WTC11 (cell line): ENCODE results near the gene CLEC16A. TPM values are rescaled to one million over a fixed set of nuclear protein-coding genes. Genes with fewer than 3 reads are reported as not detected.

Experiments
- ATAC-seq: fragments of 200-7000 bp; cut with Tn5 transposase; 2 replicates; pipeline ENCODE4 v1.10.0; 2021; ENCODE audit warnings: mild to moderate bottlenecking, moderate library complexity
- CTCF ChIA-PET: fragments of 300-600 bp; sonication (Branson Sonifier 250); formaldehyde crosslinking; loops from one replicate; lab custom pipeline; 2021; ENCODE audit warnings: antibody characterized with exemption; lab: Charles Lee
- POLR2A ChIA-PET: fragments of 350-600 bp; sonication (Branson Sonifier 250); formaldehyde crosslinking; loops from one replicate; lab custom pipeline; 2021; ENCODE audit warnings: antibody characterized with exemption; lab: Charles Lee
- DNase-seq: peaks from one replicate; pipeline ENCODE4 v3.0.0; 2021; ENCODE audit warnings: low spot score
- H3K27ac Mint-ChIP-seq: 2 replicates; pipeline ENCODE4 v1.8.0; 2021; ENCODE audit warnings: mixed read lengths
- H3K27me3 Mint-ChIP-seq: 2 replicates; pipeline ENCODE4 v1.8.0; 2021; ENCODE audit warnings: low read depth, mild to moderate bottlenecking, moderate library complexity, mixed read lengths
- H3K36me3 Mint-ChIP-seq: 2 replicates; pipeline ENCODE4 v1.8.0; 2021; ENCODE audit warnings: mixed read lengths
- H3K4me1 Mint-ChIP-seq: 2 replicates; pipeline ENCODE4 v1.8.0; 2022; ENCODE audit warnings: mixed read lengths
- H3K4me3 Mint-ChIP-seq: 2 replicates; pipeline ENCODE4 v1.8.0; 2021; ENCODE audit warnings: mild to moderate bottlenecking, moderate library complexity, mixed read lengths
- H3K9me3 Mint-ChIP-seq: 2 replicates; pipeline ENCODE4 v1.8.0; 2021; ENCODE audit warnings: mixed read lengths
- EMX1 ChIP-seq: fragments of 250-450 bp; sonication (Bioruptor Pico); IDR thresholded peaks from 2 replicates; pipeline ENCODE4 v1.8.0; 2021; ENCODE audit warnings: mild to moderate bottlenecking
- ETV6 ChIP-seq: sonication (generic); formaldehyde crosslinking; IDR thresholded peaks from 2 replicates; pipeline ENCODE4 v1.8.1; 2022; ENCODE audit warnings: mild to moderate bottlenecking, missing genetic modification reagents
- FOXJ3 ChIP-seq: sonication (generic); formaldehyde crosslinking; IDR thresholded peaks from 2 replicates; pipeline ENCODE4 v1.9.0; 2021; ENCODE audit warnings: missing genetic modification reagents, mild to moderate bottlenecking, borderline replicate concordance
- FOXK1 ChIP-seq: sonication (generic); formaldehyde crosslinking; IDR thresholded peaks from 2 replicates; pipeline ENCODE4 v1.8.0; 2022; ENCODE audit warnings: mild to moderate bottlenecking, moderate library complexity, missing genetic modification reagents
- FOXP1 ChIP-seq: sonication (generic); formaldehyde crosslinking; IDR thresholded peaks from 2 replicates; pipeline ENCODE4 v1.8.0; 2022; ENCODE audit warnings: missing genetic modification reagents, mild to moderate bottlenecking, moderate library complexity, borderline replicate concordance
- FOXP4 ChIP-seq: sonication (generic); formaldehyde crosslinking; IDR thresholded peaks from 2 replicates; pipeline ENCODE4 v1.8.0; 2022; ENCODE audit warnings: mild to moderate bottlenecking, missing genetic modification reagents
- GABPB1 ChIP-seq: sonication (generic); formaldehyde crosslinking; IDR thresholded peaks from 2 replicates; pipeline ENCODE4 v1.8.1; 2023; ENCODE audit warnings: mild to moderate bottlenecking, missing genetic modification reagents
- GRHL2 ChIP-seq: fragments of 250-450 bp; sonication (Bioruptor Pico); IDR thresholded peaks from 2 replicates; pipeline ENCODE4 v1.8.0; 2022; ENCODE audit warnings: mild to moderate bottlenecking, moderate library complexity; ENCODE audit not compliant: insufficient replicate concordance, severe bottlenecking
- HMGA2 ChIP-seq: fragments of 250-450 bp; sonication (Bioruptor Pico); IDR thresholded peaks from 2 replicates; pipeline ENCODE4 v1.4.0; 2021; ENCODE audit warnings: mild to moderate bottlenecking, moderate library complexity
- IRF2 ChIP-seq: sonication (generic); formaldehyde crosslinking; IDR thresholded peaks from 2 replicates; pipeline ENCODE4 v1.8.0; 2022; ENCODE audit warnings: low read depth, missing genetic modification reagents, borderline replicate concordance
- NR2C2 ChIP-seq: sonication (generic); formaldehyde crosslinking; IDR thresholded peaks from 2 replicates; pipeline ENCODE4 v1.8.0; 2022; ENCODE audit warnings: mild to moderate bottlenecking, missing genetic modification reagents
- PREB ChIP-seq: sonication (generic); formaldehyde crosslinking; IDR thresholded peaks from 2 replicates; pipeline ENCODE4 v1.8.1; 2022; ENCODE audit warnings: mild to moderate bottlenecking, missing genetic modification reagents, moderate library complexity, borderline replicate concordance
- RORB ChIP-seq: fragments of 250-450 bp; sonication (Bioruptor Pico); IDR thresholded peaks from 2 replicates; pipeline ENCODE4 v1.9.0; 2021; ENCODE audit warnings: mild to moderate bottlenecking
- SOX15 ChIP-seq: fragments of 250-450 bp; sonication (Bioruptor Pico); IDR thresholded peaks from 2 replicates; pipeline ENCODE4 v1.9.0; 2021; ENCODE audit warnings: mild to moderate bottlenecking
- TCF7 ChIP-seq: sonication (generic); formaldehyde crosslinking; IDR thresholded peaks from 2 replicates; pipeline ENCODE4 v1.8.0; 2022; ENCODE audit warnings: mild to moderate bottlenecking, low read depth, missing genetic modification reagents, moderate library complexity
- TP53 ChIP-seq: sonication (generic); formaldehyde crosslinking; IDR thresholded peaks from 2 replicates; pipeline ENCODE4 v1.8.1; 2023; ENCODE audit warnings: mild to moderate bottlenecking, missing genetic modification reagents
- ZMAT4 ChIP-seq: fragments of 250-450 bp; sonication (Bioruptor Pico); IDR thresholded peaks from 2 replicates; pipeline ENCODE4 v1.9.0; 2021; ENCODE audit warnings: mild to moderate bottlenecking
- ZNF263 ChIP-seq: sonication (generic); formaldehyde crosslinking; IDR thresholded peaks from 2 replicates; pipeline ENCODE4 v1.8.1; 2022; ENCODE audit warnings: low read depth, mild to moderate bottlenecking, moderate library complexity, missing genetic modification reagents
- ZNF532 ChIP-seq: fragments of 250-450 bp; sonication (Bioruptor Pico); IDR thresholded peaks from 2 replicates; pipeline ENCODE4 v1.9.0; 2021; ENCODE audit warnings: mild to moderate bottlenecking, borderline replicate concordance
- total RNA-seq: library from RNA; stranded (reverse); gene quantifications from 3 replicates; pipeline ENCODE4 v1.2.3, GENCODE V29; 2021

CLEC16A gene
- total RNA-seq, 1 experiment from 2014 or later, result 14.4 TPM

GRCh38 chr16:11056090-11056992, 112.0 kb downstream of the CLEC16A start:
- H3K27me3 Mint-ChIP-seq, result no peaks in the 10 kb centered on the region
- no peak overlapping the region for H3K4me3 Mint-ChIP-seq
- DNase-seq (no peak), ATAC-seq (no peak)
- H3K9me3 Mint-ChIP-seq, result no peaks in the 10 kb centered on the region
- no peaks in the 10 kb centered on the region for H3K36me3 Mint-ChIP-seq
- POLR2A ChIA-PET, result no interaction called here
- CTCF ChIA-PET, result interaction anchor here (0.7 kb wide), 1 partner anchor 73 kb away, joined by 4 read pairs; no protein-coding TSS in a partner anchor
- H3K27ac Mint-ChIP-seq, result 0 out of 2 replicates have a peak overlapping the region, but pooled peaks have one; percentile 46
- TF ChIP-seq FOXJ3 (CRISPR knock-in tag) (no peak), NR2C2 (CRISPR knock-in tag) (no peak), EMX1 (CRISPR knock-in tag) (no peak), TCF7 (no peak), FOXP4 (no peak), GABPB1 (CRISPR knock-in tag) (peak; percentile 94)
- H3K4me1 Mint-ChIP-seq, result peaks cover 2% of the 10 kb centered on the region

- TF ChIP-seq IRF2 (CRISPR knock-in tag), result no peak
- no peak for TF ChIP-seq TP53 (CRISPR knock-in tag)
- TF ChIP-seq HMGA2 (CRISPR knock-in tag), result no peak
- no peak for TF ChIP-seq SOX15 (CRISPR knock-in tag)
- TF ChIP-seq FOXK1 (CRISPR knock-in tag), result no peak
- no peak for TF ChIP-seq ZMAT4 (CRISPR knock-in tag)
- TF ChIP-seq FOXP1 (CRISPR knock-in tag), result no peak
- no peak for TF ChIP-seq ZNF532
- no peak for TF ChIP-seq ETV6
- no peak for TF ChIP-seq ZNF263 (CRISPR knock-in tag)
- no peak for TF ChIP-seq RORB (CRISPR knock-in tag)
- no peak for TF ChIP-seq PREB
- TF ChIP-seq GRHL2 (CRISPR knock-in tag), result no peak
- ATAC-seq (no peak), DNase-seq (no peak)
- ChIA-PET POLR2A (no interaction called here), CTCF (no interaction called here)
- Mint-ChIP-seq H3K27me3 (no peaks in the 10 kb centered on the region), H3K4me1 (no peaks in the 10 kb centered on the region), H3K4me3 (no peak overlapping the region), H3K9me3 (no peaks in the 10 kb centered on the region), H3K36me3 (no peaks in the 10 kb centered on the region), H3K27ac (0 out of 2 replicates have a peak overlapping the region, but pooled peaks have one; percentile 46)
Observed at GRCh38 chr16:11056993-11057649, 112.8 kb downstream of the CLEC16A start.
